ENCODE results near the gene ILDR2.

- no peak for TF ChIP-seq POLR2A (IDR thresholded peaks at IDR 0.05)
- TF ChIP-seq CTCF (IDR thresholded peaks at IDR 0.05) = no peak
These were observed 14.4 kb downstream of the ILDR2 start for GRCh38 chr1:166960858-166961474.

Data from adrenal gland (tissue), 5 donors.